GM06990 (cell line): ENCODE data around the gene PFKFB3.
"Not testable (repeated sequence)": the region's sequence is repeated elsewhere in the genome, so short reads cannot be mapped to it uniquely, and the experiment has no call there.

Experiments
- DNase-seq: peaks from one replicate; pipeline ENCODE4 v3.0.0-alpha.2; 2011; ENCODE audit not compliant: insufficient read length; ENCODE audit errors: extremely low read depth
- H3K27me3 ChIP-seq: replicated peaks from 2 replicates; pipeline ENCODE4 v1.6.0; 2011; ENCODE audit warnings: low read length; ENCODE audit not compliant: control insufficient read depth, insufficient read depth
- H3K36me3 ChIP-seq: 2 replicates; pipeline ENCODE4 v1.5.1; 2011; ENCODE audit warnings: low read length; ENCODE audit not compliant: control insufficient read depth, insufficient read depth
- H3K4me3 ChIP-seq: replicated peaks from 2 replicates; pipeline ENCODE4 v1.5.1; 2011; ENCODE audit warnings: low read depth, mild to moderate bottlenecking, control low read depth, low read length
- TF ChIP-seq, protein P1 (sequence below): IDR thresholded peaks from 2 replicates; pipeline ENCODE4 v1.5.1; 2011; ENCODE audit warnings: low read length, control low read depth, mild to moderate bottlenecking, inconsistent platforms; ENCODE audit not compliant: insufficient read depth, poor library complexity, severe bottlenecking

Gene PFKFB3

DNA sequence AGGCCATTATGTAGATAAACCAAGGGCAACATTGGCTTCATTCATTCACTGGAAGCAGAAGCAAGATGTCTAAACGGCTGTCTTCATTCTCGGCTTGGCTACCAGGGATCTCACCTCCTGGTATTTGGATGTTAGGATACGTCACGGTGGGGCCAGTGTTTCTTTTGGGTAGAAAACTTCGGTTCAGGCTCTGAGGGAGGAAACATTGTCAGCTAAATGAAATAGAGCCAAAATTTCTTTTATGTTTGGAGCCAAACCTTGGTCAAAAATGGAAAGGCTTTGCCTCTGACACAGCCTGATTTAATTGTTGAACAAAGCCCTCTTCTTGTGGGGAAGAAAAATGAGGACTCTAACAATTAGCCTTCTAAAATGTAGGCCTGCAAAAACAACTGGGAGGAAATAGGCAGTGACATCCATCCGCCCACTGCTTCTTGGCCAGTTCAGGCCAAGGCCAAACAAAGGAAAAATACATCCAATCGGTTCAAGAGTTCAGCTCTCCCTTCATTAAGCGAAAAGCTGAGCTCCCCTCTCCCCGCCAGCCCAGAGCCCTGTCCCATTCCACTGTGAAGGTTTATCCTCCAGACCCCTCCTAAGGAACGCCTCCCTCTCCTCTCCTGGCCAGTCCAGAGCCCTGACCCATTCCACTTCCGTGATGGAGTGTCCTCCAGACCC is 44.4 kb downstream of the PFKFB3 start:
- H3K4me3 ChIP-seq, result no peak overlapping the region
- no peak for DNase-seq
- H3K27me3 ChIP-seq, result no peaks in the 10 kb centered on the region
- TF ChIP-seq, protein P1, sequence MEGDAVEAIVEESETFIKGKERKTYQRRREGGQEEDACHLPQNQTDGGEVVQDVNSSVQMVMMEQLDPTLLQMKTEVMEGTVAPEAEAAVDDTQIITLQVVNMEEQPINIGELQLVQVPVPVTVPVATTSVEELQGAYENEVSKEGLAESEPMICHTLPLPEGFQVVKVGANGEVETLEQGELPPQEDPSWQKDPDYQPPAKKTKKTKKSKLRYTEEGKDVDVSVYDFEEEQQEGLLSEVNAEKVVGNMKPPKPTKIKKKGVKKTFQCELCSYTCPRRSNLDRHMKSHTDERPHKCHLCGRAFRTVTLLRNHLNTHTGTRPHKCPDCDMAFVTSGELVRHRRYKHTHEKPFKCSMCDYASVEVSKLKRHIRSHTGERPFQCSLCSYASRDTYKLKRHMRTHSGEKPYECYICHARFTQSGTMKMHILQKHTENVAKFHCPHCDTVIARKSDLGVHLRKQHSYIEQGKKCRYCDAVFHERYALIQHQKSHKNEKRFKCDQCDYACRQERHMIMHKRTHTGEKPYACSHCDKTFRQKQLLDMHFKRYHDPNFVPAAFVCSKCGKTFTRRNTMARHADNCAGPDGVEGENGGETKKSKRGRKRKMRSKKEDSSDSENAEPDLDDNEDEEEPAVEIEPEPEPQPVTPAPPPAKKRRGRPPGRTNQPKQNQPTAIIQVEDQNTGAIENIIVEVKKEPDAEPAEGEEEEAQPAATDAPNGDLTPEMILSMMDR, result no peak
- no peaks in the 10 kb centered on the region for H3K36me3 ChIP-seq

DNA sequence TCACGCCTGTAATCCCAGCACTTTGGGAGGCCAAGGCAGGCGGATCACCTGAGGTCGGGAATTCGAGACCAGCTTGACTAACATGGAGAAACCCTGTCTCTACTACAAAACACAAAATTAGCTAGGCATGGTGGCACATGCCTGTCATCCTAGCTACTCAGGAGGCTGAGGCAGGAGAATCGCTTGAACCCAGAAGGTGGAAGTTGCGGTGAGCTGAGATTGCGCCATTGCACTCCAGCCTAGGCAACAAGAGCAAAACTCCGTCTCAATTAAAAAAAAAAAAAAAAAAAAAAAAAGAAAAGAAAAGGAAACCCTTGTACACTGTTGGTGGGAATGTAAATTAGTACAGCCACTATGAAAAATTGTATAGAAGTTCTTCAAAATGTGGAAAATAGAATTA is 46.2 kb downstream of the PFKFB3 start:
- DNase-seq, H3K4me3 ChIP-seq, H3K27me3 ChIP-seq, H3K36me3 ChIP-seq: not testable (repeated sequence)

DNA sequence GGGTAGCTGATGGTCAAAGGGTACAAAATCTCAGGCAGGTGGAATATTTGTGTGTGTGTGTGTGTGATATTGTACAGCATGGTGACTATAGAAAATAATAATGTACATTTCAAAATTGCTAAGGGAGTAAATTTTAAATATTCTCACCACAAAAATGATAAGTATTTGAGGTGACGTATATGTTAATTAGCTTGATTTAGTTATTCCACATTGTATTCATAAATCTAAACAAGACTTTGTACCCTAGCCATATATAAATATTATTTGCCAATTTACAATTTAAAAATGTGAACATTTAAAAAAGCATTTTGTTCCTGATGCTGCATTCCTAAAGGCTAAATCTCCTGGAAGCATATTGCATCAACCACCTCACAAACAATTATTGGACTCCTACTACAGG is 47.0 kb downstream of the PFKFB3 start:
- no peak for DNase-seq
- Histone ChIP-seq H3K4me3 (no peak overlapping the region), H3K36me3 (no peaks in the 10 kb centered on the region), H3K27me3 (no peaks in the 10 kb centered on the region)
- TF ChIP-seq, protein P1, result no peak

DNA sequence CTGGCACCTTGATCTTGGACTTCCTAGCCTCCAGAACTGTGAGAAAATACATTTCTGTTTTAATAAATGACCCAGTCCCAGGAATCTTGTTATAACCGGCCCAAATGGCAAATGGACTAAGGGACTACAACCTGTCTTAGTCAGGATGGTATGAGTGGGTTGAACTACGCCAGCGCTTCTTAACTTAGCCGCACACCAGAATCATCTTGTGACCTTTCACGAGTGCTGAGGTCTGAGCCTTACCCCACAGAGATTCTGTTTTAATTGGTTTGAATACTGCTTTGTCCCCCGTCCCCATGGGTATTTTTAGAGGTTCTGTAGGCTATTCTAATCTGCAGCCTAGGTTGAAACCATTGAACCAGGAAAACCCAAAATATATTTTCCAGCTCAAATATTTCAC is 48.0 kb downstream of the PFKFB3 start:
- Histone ChIP-seq H3K27me3 (no peaks in the 10 kb centered on the region), H3K36me3 (no peaks in the 10 kb centered on the region), H3K4me3 (no peak overlapping the region)
- no peak for DNase-seq
- TF ChIP-seq, protein P1, result no peak

DNA sequence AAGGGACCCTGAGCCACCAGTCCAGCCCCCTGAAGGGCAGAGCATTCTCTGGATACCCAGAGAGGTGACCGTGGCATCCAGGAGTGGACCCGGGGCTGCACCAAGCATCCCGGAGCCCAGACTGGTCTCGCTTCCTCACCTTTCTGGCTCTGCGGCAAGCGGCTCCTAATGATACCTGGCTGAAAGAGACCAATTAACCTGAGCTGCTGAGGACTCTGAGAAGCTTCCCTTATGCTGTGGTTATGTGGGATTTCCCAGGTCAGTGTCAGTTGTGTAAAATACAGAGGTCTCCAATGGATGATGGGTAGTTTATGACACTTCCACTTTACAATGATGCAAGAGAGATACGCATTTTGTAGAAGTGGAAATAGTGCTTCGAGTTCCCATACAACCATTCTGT is 51.5 kb downstream of the PFKFB3 start:
- Histone ChIP-seq H3K27me3 (no peaks in the 10 kb centered on the region; the same call in 1 of the 2 replicates), H3K36me3 (no peaks in the 10 kb centered on the region), H3K4me3 (no peak overlapping the region)
- TF ChIP-seq, protein P1, result no peak
- DNase-seq, result no peak

DNA sequence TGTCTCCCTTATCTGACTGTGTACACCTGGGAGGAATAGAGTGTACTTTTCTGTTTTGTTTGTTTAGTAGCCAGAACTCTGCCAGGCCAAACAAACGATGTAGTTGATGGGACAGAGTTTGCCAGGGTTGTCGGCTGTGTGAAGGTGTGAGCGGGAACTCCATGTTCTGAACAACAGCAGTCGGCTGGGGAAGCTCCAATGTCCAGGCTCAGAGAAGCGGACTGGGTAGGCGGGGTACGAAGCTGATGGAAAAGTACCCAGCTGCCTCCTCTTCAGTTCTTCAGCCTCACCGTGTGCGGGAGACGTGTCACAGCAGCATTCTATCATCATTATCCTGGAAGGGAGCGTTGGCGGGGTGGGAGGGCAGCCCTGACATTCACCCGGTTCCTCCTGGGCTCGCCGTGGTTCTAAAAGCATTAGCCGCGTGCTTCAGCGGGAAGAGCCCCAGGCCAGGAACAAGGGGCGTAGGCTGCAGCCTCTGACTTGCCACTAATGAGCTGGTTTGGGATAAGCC is 52.9 kb downstream of the PFKFB3 start:
- H3K4me3 ChIP-seq, result no peak overlapping the region
- no peaks in the 10 kb centered on the region; the same call in 1 of the 2 replicates for H3K27me3 ChIP-seq

More for the DNA sequence above, 52.9 kb downstream of the PFKFB3 start:
- DNase-seq, result no peak
- H3K36me3 ChIP-seq, result no peaks in the 10 kb centered on the region
- TF ChIP-seq, protein P1, result no peak
